IMR-90 (cell line): ENCODE measurements around the gene KCNIP1. TPM values are rescaled to one million over a fixed set of nuclear protein-coding genes. Genes with fewer than 3 reads are reported as not detected.

ENCODE experiments used
- ATAC-seq: fragments of 200-7000 bp; cut with Tn5 transposase; 2 replicates; pipeline ENCODE4 v1.9.1; 2020; ENCODE audit warnings: low read depth, mild to moderate bottlenecking, moderate library complexity
- BruUV-seq: library from RNA; stranded (reverse); fragments of 400-500 nt; replicated peaks from 2 replicates; lab custom pipeline; 2021; lab: Mats Ljungman, UMichigan
- CTCF ChIA-PET: fragments of 300-600 bp; formaldehyde crosslinking; extraction: SDS; loops from one replicate; lab custom pipeline; 2021; ENCODE audit warnings: antibody characterized with exemption; lab: Yijun Ruan, JAX
- POLR2A ChIA-PET: fragments of 300-600 bp; sonication (Branson Sonifier 250); formaldehyde crosslinking; loops from one replicate; lab custom pipeline; 2022; ENCODE audit warnings: antibody characterized with exemption; ENCODE audit not compliant: unreplicated experiment; lab: Charles Lee
- DNase-seq: peaks from one replicate; pipeline ENCODE4 v3.0.0; 2013
- H2AFZ ChIP-seq: replicated peaks from 2 replicates; pipeline ENCODE3; 2013; ENCODE audit warnings: low read length, mild to moderate bottlenecking; ENCODE audit not compliant: poor library complexity
- H2AK5ac ChIP-seq: 2 replicates; pipeline ENCODE4 v1.6.1; 2013; ENCODE audit warnings: low read depth, low read length, inconsistent platforms
- H2AK9ac ChIP-seq: replicated peaks from 2 replicates; pipeline ENCODE3; 2013; ENCODE audit warnings: mild to moderate bottlenecking, low read depth, low read length, moderate library complexity; ENCODE audit not compliant: poor library complexity
- H2BK120ac ChIP-seq: 2 replicates; pipeline ENCODE4 v1.6.1; 2013; ENCODE audit warnings: low read depth, low read length, inconsistent platforms
- H2BK15ac ChIP-seq: 3 replicates; pipeline ENCODE4 v1.6.1; 2013; ENCODE audit warnings: low read depth, low read length, inconsistent platforms
- H2BK20ac ChIP-seq: 2 replicates; pipeline ENCODE4 v1.6.1; 2013; ENCODE audit warnings: low read depth, mild to moderate bottlenecking, inconsistent platforms, low read length, moderate library complexity
- H2BK5ac ChIP-seq: 2 replicates; pipeline ENCODE4 v1.6.1; 2013; ENCODE audit warnings: mild to moderate bottlenecking, low read depth, low read length, inconsistent platforms; ENCODE audit not compliant: poor library complexity, severe bottlenecking
- H3K14ac ChIP-seq: replicated peaks from 2 replicates; pipeline ENCODE4 v1.6.1; 2013; ENCODE audit warnings: low read depth, low read length, inconsistent platforms
- H3K18ac ChIP-seq: 2 replicates; pipeline ENCODE4 v1.6.1; 2013; ENCODE audit warnings: low read depth, low read length, control low read depth
- H3K23ac ChIP-seq: 2 replicates; pipeline ENCODE4 v1.6.1; 2013; ENCODE audit warnings: low read depth, low read length, inconsistent platforms
- H3K27ac ChIP-seq: 2 replicates; pipeline ENCODE4 v1.5.1; 2013; ENCODE audit warnings: mild to moderate bottlenecking, control low read depth, low read length; ENCODE audit not compliant: insufficient read depth
- H3K27me3 ChIP-seq: 2 replicates; pipeline ENCODE4 v1.6.1; 2013; ENCODE audit warnings: low read length; ENCODE audit not compliant: control insufficient read depth, insufficient read depth
- H3K36me3 ChIP-seq: 2 replicates; pipeline ENCODE4 v1.6.1; 2013; ENCODE audit warnings: low read length, mixed read lengths; ENCODE audit not compliant: control insufficient read depth, insufficient read depth
- H3K4ac ChIP-seq: 2 replicates; pipeline ENCODE4 v1.6.1; 2013; ENCODE audit warnings: low read depth, low read length, inconsistent platforms
- H3K4me1 ChIP-seq: 2 replicates; pipeline ENCODE4 v1.6.1; 2013; ENCODE audit warnings: low read length, mixed read lengths; ENCODE audit not compliant: control insufficient read depth, insufficient read depth
- H3K4me2 ChIP-seq: 2 replicates; pipeline ENCODE4 v1.6.1; 2013; ENCODE audit warnings: low read depth, mild to moderate bottlenecking, control low read depth, low read length, moderate library complexity
- H3K4me3 ChIP-seq: 2 replicates; pipeline ENCODE4 v1.5.1; 2013; ENCODE audit warnings: low read depth, mild to moderate bottlenecking, control low read depth, low read length, moderate library complexity; ENCODE audit not compliant: insufficient read depth
- H3K56ac ChIP-seq: 2 replicates; pipeline ENCODE4 v1.6.1; 2013; ENCODE audit warnings: low read length, inconsistent platforms; ENCODE audit not compliant: insufficient read depth; ENCODE audit errors: extremely low read depth
- H3K79me1 ChIP-seq, 2 experiments: 2 replicates each; pipeline ENCODE4 v1.6.1; 2013; ENCODE audit warnings: low read length in 2 of 2, inconsistent platforms in 1 of 2, low read depth in 1 of 2
- H3K9ac ChIP-seq: 2 replicates; pipeline ENCODE4 v1.6.1; 2013; ENCODE audit warnings: low read depth, low read length, control low read depth
- H3K9me1 ChIP-seq: 2 replicates; pipeline ENCODE4 v1.6.1; 2013; ENCODE audit warnings: low read length, inconsistent platforms; ENCODE audit not compliant: insufficient read depth
- H3K9me3 ChIP-seq: 2 replicates; pipeline ENCODE4 v1.6.1; 2013; ENCODE audit warnings: low read length; ENCODE audit not compliant: control insufficient read depth, insufficient read depth
- H4K20me1 ChIP-seq: 2 replicates; pipeline ENCODE4 v1.6.1; 2013; ENCODE audit warnings: low read length, inconsistent platforms; ENCODE audit not compliant: insufficient read depth
- H4K5ac ChIP-seq: 2 replicates; pipeline ENCODE4 v1.6.1; 2013; ENCODE audit warnings: mild to moderate bottlenecking, low read depth, low read length, control low read depth
- H4K8ac ChIP-seq, 2 experiments: 2 replicates each; pipeline ENCODE4 v1.6.1; 2013; ENCODE audit warnings: low read depth in 2 of 2, low read length in 2 of 2, control low read depth in 1 of 2, inconsistent platforms in 1 of 2
- H4K91ac ChIP-seq: 2 replicates; pipeline ENCODE4 v1.6.1; 2013; ENCODE audit warnings: low read depth, low read length, inconsistent platforms; ENCODE audit not compliant: insufficient read depth
- CEBPB ChIP-seq: IDR thresholded peaks from 2 replicates; pipeline ENCODE4 v1.6.1; 2012; ENCODE audit warnings: low read depth, low read length, improper control_type of control experiment
- CTCF ChIP-seq: conservative IDR thresholded peaks from 2 replicates; pipeline ENCODE4 v1.5.1; 2012; ENCODE audit warnings: mild to moderate bottlenecking, low read depth, low read length, improper control_type of control experiment
- ELK1 ChIP-seq: fragments of 150-350 bp; IDR thresholded peaks from 2 replicates; pipeline ENCODE4 v1.6.1; 2016; ENCODE audit warnings: low read depth, mild to moderate bottlenecking, low read length, moderate library complexity, borderline replicate concordance
- MAZ ChIP-seq: IDR thresholded peaks from 2 replicates; pipeline ENCODE4 v1.6.1; 2012; ENCODE audit warnings: low read depth, mild to moderate bottlenecking, low read length, improper control_type of control experiment, moderate library complexity, borderline replicate concordance
- POLR2A ChIP-seq: IDR thresholded peaks from 2 replicates; pipeline ENCODE4 v1.6.1; 2012; ENCODE audit warnings: mild to moderate bottlenecking, low read depth, low read length
- RFX5 ChIP-seq: IDR thresholded peaks from 2 replicates; pipeline ENCODE4 v1.8.0; 2012; ENCODE audit warnings: low read depth, mild to moderate bottlenecking, low read length, moderate library complexity
- SMC3 ChIP-seq: fragments of 150-350 bp; IDR thresholded peaks from 2 replicates; pipeline ENCODE4 v1.6.1; 2016; ENCODE audit warnings: low read depth, mild to moderate bottlenecking, antibody characterized with exemption, low read length, moderate library complexity
- WGBS, 2 experiments: methylation state at CpG; one replicate each; pipeline versions ENCODE4 v1.1.5 to v1.1.7; 2013; ENCODE audit warnings: missing lambda C conversion rate in 2 of 2; ENCODE audit not compliant: insufficient read length in 1 of 2; ENCODE audit errors: extremely low coverage in 2 of 2; 5-methylcytosine and 5-hydroxymethylcytosine counted together
- dilution Hi-C: fragments of 300-500 bp; cut with HindIII; formaldehyde crosslinking; loops from one replicate; pipeline ENCODE4 v1.14.3; 2018; ENCODE audit warnings: low sequenced_read_pairs; ENCODE audit not compliant: unreplicated experiment
- in situ Hi-C: fragments of 300-500 bp; cut with MboI; formaldehyde crosslinking; loops from 3 replicates; pipeline ENCODE4 v1.14.3; 2019; ENCODE audit warnings: low sequenced_read_pairs, inconsistent platforms, mixed read lengths
- intact Hi-C: fragments of 100-400 bp; cut with micrococcal nuclease; formaldehyde crosslinking; loops from 2 replicates; pipeline ENCODE4 v1.10.0; 2022
- polyA plus RNA-seq, 3 experiments: library from polyadenylated mRNA; depleted of rRNA; stranded (reverse); fragments of >200 nt; gene quantifications; 2 replicates each; pipeline ENCODE4 v1.2.3, GENCODE V29; 2012; ENCODE audit warnings: low replicate concordance in 1 of 3
- total RNA-seq: library from RNA; depleted of rRNA; stranded (reverse); fragments of >200 nt; gene quantifications from 2 replicates; pipeline ENCODE4 v1.2.3, GENCODE V29; 2012

Gene KCNIP1
- total and polyA plus RNA-seq, 2 of the 4 experiments (the other 2 are of a cell fraction), result not detected

- Histone ChIP-seq H3K18ac (no peak overlapping the region), H2AK5ac (no peak overlapping the region), H2BK5ac (no peak overlapping the region), H4K20me1 (no peaks in the 10 kb centered on the region), H3K9ac (no peak overlapping the region), H3K4me2 (no peak overlapping the region), H2AFZ (no peak overlapping the region), H3K4me1 (peaks cover 2% of the 10 kb centered on the region; the same call in 1 of the 2 replicates), H2BK15ac (no peak overlapping the region), H3K23ac (no peak overlapping the region), H2AK9ac (no peak overlapping the region), H3K27me3 (peaks cover 35% of the 10 kb centered on the region), H4K91ac (no peak overlapping the region), H3K14ac (no peak overlapping the region), H3K4me3 (no peak overlapping the region), H3K4ac (no peak overlapping the region), H2BK20ac (no peak overlapping the region), H3K79me1 (no peaks in the 10 kb centered on the region), H4K5ac (no peak overlapping the region), H3K9me3 (no peaks in the 10 kb centered on the region), H3K9me1 (no peaks in the 10 kb centered on the region), H3K27ac (no peak overlapping the region), H4K8ac (no peak overlapping the region), H3K36me3 (no peaks in the 10 kb centered on the region), H3K56ac (no peak overlapping the region), H2BK120ac (no peak overlapping the region)
- no CpG with 5 or more reads among the region's 1 CpG for WGBS, 2 experiments
- CTCF ChIA-PET, result interaction anchor here (0.6 to 4.3 kb wide), 2 partner anchors 30 to 44 kb away, joined by 3 to 35 read pairs; no protein-coding TSS in a partner anchor
- DNase-seq (no peak), ATAC-seq (no peak)
- POLR2A ChIA-PET, result no interaction called here
- intact Hi-C loops (no loop called here), in situ Hi-C loops (loop anchor here (5.0 kb wide), 1 partner anchor 585 kb away; no protein-coding TSS in a partner anchor), dilution Hi-C loops (no loop called here)
- no TSS peak for BruUV-seq
- TF ChIP-seq ELK1, result no peak
- TF ChIP-seq CEBPB, result no peak
- no peak for TF ChIP-seq SMC3
- TF ChIP-seq MAZ, result no peak
- TF ChIP-seq POLR2A, result no peak
- no peak for TF ChIP-seq CTCF
- no peak for TF ChIP-seq RFX5
Measured at GRCh38 chr5:170747357-170747756, 243.5 kb downstream of the KCNIP1 start.
